CD4-positive, alpha-beta T cell (primary cell): ENCODE data around the gene TFF1. TPM values are rescaled to one million over a fixed set of nuclear protein-coding genes. Genes with fewer than 3 reads are reported as not detected.
A peak's percentile ranks its signal among the peaks of the same experiment; 100 is the strongest.
"Not testable (repeated sequence)": the region's sequence is repeated elsewhere in the genome, so short reads cannot be mapped to it uniquely, and the experiment has no call there.

Experiments used
- ATAC-seq: fragments of 200-7000 bp; cut with Tn5 transposase; one replicate; pipeline ENCODE4 v1.10.0; 2022; ENCODE audit warnings: mild to moderate bottlenecking; ENCODE audit not compliant: poor library complexity
- CTCF ChIA-PET: fragments of 350-600 bp; sonication (Branson Sonifier 250); formaldehyde crosslinking; loops from one replicate; lab custom pipeline; 2021; ENCODE audit warnings: antibody characterized with exemption, inconsistent platforms; lab: Charles Lee
- POLR2A ChIA-PET: fragments of 350-600 bp; sonication (Branson Sonifier 250); formaldehyde crosslinking; loops from one replicate; lab custom pipeline; 2021; ENCODE audit warnings: antibody characterized with exemption, inconsistent platforms; lab: Charles Lee
- DNase-seq, 14 experiments: peaks; one replicate each; pipeline ENCODE4 v3.0.0-alpha.2; 2013 to 2020; ENCODE audit warnings: mixed read lengths in 2 of 14
- H3K27ac ChIP-seq, 2 donors: one replicate each; pipeline versions ENCODE4 v1.5.1 to v1.7.0; 2013; ENCODE audit warnings: low read length in 2 of 2, low read depth in 1 of 2, mild to moderate bottlenecking in 1 of 2
- H3K27me3 ChIP-seq, 2 experiments: 1 replicate in 1 of 2; 2 replicates in 1 of 2; pipeline versions ENCODE4 v1.6.1 to v1.7.0; 2013; ENCODE audit warnings: low read length in 2 of 2, control low read depth in 1 of 2, mild to moderate bottlenecking in 1 of 2, moderate library complexity in 1 of 2; ENCODE audit not compliant: insufficient read depth in 2 of 2, control insufficient read depth in 1 of 2
- H3K36me3 ChIP-seq: one replicate; pipeline ENCODE4 v1.6.1; 2013; ENCODE audit warnings: low read length, control low read depth; ENCODE audit not compliant: insufficient read depth
- H3K4me1 ChIP-seq: one replicate; pipeline ENCODE4 v1.6.1; 2013; ENCODE audit warnings: low read length, control low read depth; ENCODE audit not compliant: insufficient read depth
- H3K4me3 ChIP-seq: one replicate; pipeline ENCODE4 v1.5.1; 2013; ENCODE audit warnings: mild to moderate bottlenecking, low read length, moderate library complexity
- H3K9me3 ChIP-seq, 2 experiments: 1 replicate in 1 of 2; 2 replicates in 1 of 2; pipeline versions ENCODE4 v1.6.1 to v1.7.0; 2013; ENCODE audit warnings: low read length in 2 of 2, mild to moderate bottlenecking in 2 of 2, control low read depth in 1 of 2, moderate library complexity in 1 of 2; ENCODE audit not compliant: control insufficient read depth in 1 of 2, insufficient read depth in 1 of 2
- H3K27ac Mint-ChIP-seq: one replicate; pipeline ENCODE4 v1.8.0; 2020; ENCODE audit warnings: mixed read lengths
- H3K27me3 Mint-ChIP-seq: one replicate; pipeline ENCODE4 v1.8.0; 2021; ENCODE audit warnings: mixed read lengths
- H3K36me3 Mint-ChIP-seq: one replicate; pipeline ENCODE4 v1.8.0; 2021; ENCODE audit warnings: low read depth, mixed read lengths
- H3K4me1 Mint-ChIP-seq: one replicate; pipeline ENCODE4 v1.8.0; 2021; ENCODE audit warnings: low read depth, mixed read lengths
- H3K4me3 Mint-ChIP-seq: one replicate; pipeline ENCODE4 v1.8.0; 2020; ENCODE audit warnings: mild to moderate bottlenecking, mixed read lengths
- H3K9me3 Mint-ChIP-seq: one replicate; pipeline ENCODE4 v1.8.0; 2020; ENCODE audit warnings: mixed read lengths
- intact Hi-C, 2 experiments: fragments of 100-400 bp; cut with DNase I in 1 of 2; cut with micrococcal nuclease in 1 of 2; formaldehyde crosslinking; loops; one replicate each; pipeline versions ENCODE4 v1.15.1 to v1.9.0; 2023 to 2025; cut with DNase I, micrococcal nuclease
- total RNA-seq, 174 experiments: library from RNA in 2 of 174; stranded (reverse) in 2 of 174; gene quantifications; one replicate each; pipeline ENCODE4 v1.2.3 and lab custom pipeline; 2021 to 2026
- TF ChIP-seq, protein P1 (sequence below): fragments of 200-600 bp; IDR thresholded peaks from one replicate; pipeline ENCODE4 v1.8.0; 2022; ENCODE audit warnings: antibody characterized with exemption, mild to moderate bottlenecking

Gene TFF1
- total RNA-seq, 2 experiments from 2014 or later: not detected

DNA sequence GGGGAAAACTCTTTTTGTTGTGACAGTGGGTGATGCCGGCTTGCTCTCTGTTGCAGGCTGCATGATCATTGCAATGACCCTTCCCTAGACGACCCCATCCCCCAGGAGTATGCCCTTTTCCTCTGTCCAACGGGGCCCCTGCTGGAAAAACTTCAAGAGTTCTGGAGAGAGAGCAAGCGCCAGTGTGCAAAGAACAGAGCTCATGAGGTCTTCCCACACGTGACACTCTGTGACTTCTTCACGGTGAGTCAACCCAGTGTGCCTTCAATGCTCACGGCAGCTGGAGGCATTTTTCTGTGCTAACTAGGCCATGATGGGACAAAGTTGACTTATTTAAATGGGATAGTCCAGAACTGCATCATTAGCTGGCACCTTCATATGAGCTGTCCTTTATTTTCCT lies 43.0 kb upstream of the TFF1 start:
- peak overlapping the region; percentile 65 for H3K4me3 Mint-ChIP-seq
- H3K36me3 Mint-ChIP-seq: peaks cover 37% of the 10 kb centered on the region
- no peak overlapping the region for H3K27ac ChIP-seq
- no peaks in the 10 kb centered on the region for H3K27me3 Mint-ChIP-seq
- ATAC-seq: no peak
- intact Hi-C loops: no loop called here
- no peaks in the 10 kb centered on the region for H3K9me3 Mint-ChIP-seq
- H3K4me1 Mint-ChIP-seq: peaks cover 67% of the 10 kb centered on the region
- no peaks in the 10 kb centered on the region for H3K9me3 ChIP-seq
- peak in 1 of 14 experiments; percentile 46 for DNase-seq
- peak overlapping the region; percentile 80 for H3K27ac Mint-ChIP-seq
- no peak overlapping the region for H3K4me3 ChIP-seq
- H3K4me1 ChIP-seq: peaks cover 78% of the 10 kb centered on the region
- H3K36me3 ChIP-seq: peaks cover 75% of the 10 kb centered on the region
- ChIA-PET POLR2A (interaction anchor here (1.7 to 4.3 kb wide), 3 partner anchors 11 to 16 kb away, joined by 5 to 19 read pairs (median 13); no protein-coding TSS in a partner anchor), CTCF (interaction anchor here (0.9 to 1.8 kb wide), 2 partner anchors 15 to 28 kb away, joined by 3 to 8 read pairs; no protein-coding TSS in a partner anchor)
- no peaks in the 10 kb centered on the region for H3K27me3 ChIP-seq
- TF ChIP-seq, protein P1, sequence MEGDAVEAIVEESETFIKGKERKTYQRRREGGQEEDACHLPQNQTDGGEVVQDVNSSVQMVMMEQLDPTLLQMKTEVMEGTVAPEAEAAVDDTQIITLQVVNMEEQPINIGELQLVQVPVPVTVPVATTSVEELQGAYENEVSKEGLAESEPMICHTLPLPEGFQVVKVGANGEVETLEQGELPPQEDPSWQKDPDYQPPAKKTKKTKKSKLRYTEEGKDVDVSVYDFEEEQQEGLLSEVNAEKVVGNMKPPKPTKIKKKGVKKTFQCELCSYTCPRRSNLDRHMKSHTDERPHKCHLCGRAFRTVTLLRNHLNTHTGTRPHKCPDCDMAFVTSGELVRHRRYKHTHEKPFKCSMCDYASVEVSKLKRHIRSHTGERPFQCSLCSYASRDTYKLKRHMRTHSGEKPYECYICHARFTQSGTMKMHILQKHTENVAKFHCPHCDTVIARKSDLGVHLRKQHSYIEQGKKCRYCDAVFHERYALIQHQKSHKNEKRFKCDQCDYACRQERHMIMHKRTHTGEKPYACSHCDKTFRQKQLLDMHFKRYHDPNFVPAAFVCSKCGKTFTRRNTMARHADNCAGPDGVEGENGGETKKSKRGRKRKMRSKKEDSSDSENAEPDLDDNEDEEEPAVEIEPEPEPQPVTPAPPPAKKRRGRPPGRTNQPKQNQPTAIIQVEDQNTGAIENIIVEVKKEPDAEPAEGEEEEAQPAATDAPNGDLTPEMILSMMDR: no peak

DNA sequence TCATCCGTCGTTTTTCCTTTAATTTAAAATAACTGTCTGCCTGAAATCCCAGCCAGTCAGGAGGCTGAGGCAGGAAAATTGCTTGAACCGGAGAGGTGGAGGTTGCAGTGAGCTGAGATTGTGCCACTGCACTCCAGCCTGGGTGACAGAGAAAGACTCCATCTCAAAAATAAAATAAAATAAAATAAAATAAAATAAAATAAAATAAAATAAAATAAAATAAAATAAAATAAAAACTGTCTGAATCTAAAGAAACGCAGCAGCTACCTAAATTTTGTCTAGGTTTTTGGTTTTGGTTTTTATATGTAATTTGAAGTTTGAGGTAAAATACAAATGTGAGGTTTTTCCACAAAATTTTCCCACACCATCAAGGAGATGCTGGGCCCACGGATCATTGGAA lies 42.4 kb upstream of the TFF1 start:
- DNase-seq, H3K27ac ChIP-seq, H3K27me3 ChIP-seq, H3K9me3 Mint-ChIP-seq, ATAC-seq, intact Hi-C loops, H3K9me3 ChIP-seq, H3K4me3 ChIP-seq, H3K27me3 Mint-ChIP-seq: not testable (repeated sequence)
- Histone ChIP-seq H3K36me3 (peaks cover 68% of the 10 kb centered on the region), H3K4me1 (peaks cover 72% of the 10 kb centered on the region)
- POLR2A ChIA-PET: interaction anchor here (1.7 to 4.3 kb wide), 3 partner anchors 10 to 17 kb away, joined by 5 to 19 read pairs (median 13); no protein-coding TSS in a partner anchor
- Mint-ChIP-seq H3K4me3 (peak overlapping the region; percentile 65), H3K36me3 (peaks cover 41% of the 10 kb centered on the region), H3K4me1 (peaks cover 62% of the 10 kb centered on the region), H3K27ac (peak overlapping the region; percentile 96)
- CTCF ChIA-PET: interaction anchor here (1.8 kb wide), 1 partner anchor 16 kb away, joined by 8 read pairs; no protein-coding TSS in a partner anchor

DNA sequence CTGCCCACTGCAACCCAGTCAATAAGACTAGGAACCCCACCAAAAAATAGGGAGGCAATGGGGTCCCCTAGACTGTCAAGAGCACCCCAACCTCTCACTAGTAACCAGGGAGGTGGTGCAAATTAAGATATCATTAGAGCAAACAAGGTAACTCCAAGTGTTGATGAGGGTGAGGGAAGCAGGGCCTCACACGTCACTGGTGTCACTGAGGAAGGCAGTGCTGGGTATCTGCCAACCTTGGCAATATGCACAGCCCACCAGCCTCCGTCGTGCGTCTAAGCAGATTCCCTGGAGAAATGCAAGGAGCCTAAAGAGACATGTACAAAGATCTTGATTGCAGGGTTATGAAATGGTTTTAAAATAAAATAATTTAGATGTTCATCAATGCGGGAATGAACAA lies 41.1 kb upstream of the TFF1 start:
- peak overlapping the region; percentile 92 for H3K4me3 Mint-ChIP-seq
- H3K9me3 ChIP-seq: no peaks in the 10 kb centered on the region
- peaks cover 56% of the 10 kb centered on the region for H3K36me3 ChIP-seq
- no peaks in the 10 kb centered on the region for H3K9me3 Mint-ChIP-seq
- no peak for ATAC-seq
- peak in 1 of 14 experiments; percentile 2 for DNase-seq
- peak overlapping the region; percentile 96 for H3K27ac Mint-ChIP-seq
- POLR2A ChIA-PET: interaction anchor here (2.8 kb wide), 1 partner anchor 14 kb away, joined by 19 read pairs; no protein-coding TSS in a partner anchor
- peaks cover 44% of the 10 kb centered on the region for H3K36me3 Mint-ChIP-seq
- CTCF ChIA-PET: interaction anchor here (1.2 kb wide), 1 partner anchor 26 kb away, joined by 3 read pairs; no protein-coding TSS in a partner anchor
- peaks cover 62% of the 10 kb centered on the region for H3K4me1 Mint-ChIP-seq
- no peaks in the 10 kb centered on the region for H3K27me3 Mint-ChIP-seq
- TF ChIP-seq, protein P1: no peak
- H3K27me3 ChIP-seq: no peaks in the 10 kb centered on the region
- H3K27ac ChIP-seq: peak overlapping the region; percentile 79 to 85
- H3K4me1 ChIP-seq: peaks cover 71% of the 10 kb centered on the region
- intact Hi-C loops: loop anchor here in 1 of 2 experiments (2.0 kb wide), 1 partner anchor 17 kb away; no protein-coding TSS in a partner anchor
- H3K4me3 ChIP-seq: peak overlapping the region; percentile 78
